Activated T-cell treated with anti-CD3 and anti-CD28 coated beads, Interleukin-2, amount 50 U/mL, for 24 hours (primary cell): ENCODE data around the gene TNNC1.

Experiments used
- DNase-seq: peaks from one replicate; pipeline ENCODE4 v3.0.0-alpha.2; 2020
- H3K27ac Mint-ChIP-seq: 2 replicates; pipeline ENCODE4 v1.8.0; 2020; ENCODE audit warnings: mild to moderate bottlenecking, mixed read lengths
- H3K27me3 Mint-ChIP-seq: 2 replicates; pipeline ENCODE4 v1.8.0; 2020; ENCODE audit warnings: mixed read lengths
- H3K36me3 Mint-ChIP-seq: 2 replicates; pipeline ENCODE4 v1.8.0; 2020; ENCODE audit warnings: low read depth, mixed read lengths
- H3K4me1 Mint-ChIP-seq: 2 replicates; pipeline ENCODE4 v1.8.0; 2020; ENCODE audit warnings: low read depth, mixed read lengths
- H3K4me3 Mint-ChIP-seq: 2 replicates; pipeline ENCODE4 v1.8.0; 2020; ENCODE audit warnings: mild to moderate bottlenecking, moderate library complexity, mixed read lengths
- H3K9me3 Mint-ChIP-seq: 2 replicates; pipeline ENCODE4 v1.8.0; 2020; ENCODE audit warnings: mixed read lengths

Gene TNNC1

GRCh38 chr3:52435246-52436101 lies 18.4 kb downstream of the TNNC1 start:
- Mint-ChIP-seq H3K27ac (no peak overlapping the region), H3K27me3 (no peaks in the 10 kb centered on the region), H3K36me3 (no peaks in the 10 kb centered on the region), H3K4me1 (no peaks in the 10 kb centered on the region), H3K4me3 (no peak overlapping the region), H3K9me3 (no peaks in the 10 kb centered on the region)
- no peak for DNase-seq

- Mint-ChIP-seq H3K4me1 (no peaks in the 10 kb centered on the region), H3K27me3 (no peaks in the 10 kb centered on the region), H3K36me3 (no peaks in the 10 kb centered on the region), H3K27ac (no peak overlapping the region), H3K9me3 (no peaks in the 10 kb centered on the region), H3K4me3 (no peak overlapping the region)
- DNase-seq: peak; percentile 13
These were observed 19.2 kb downstream of the TNNC1 start for GRCh38 chr3:52434491-52435115.

- Mint-ChIP-seq H3K27ac (no peak overlapping the region), H3K27me3 (no peaks in the 10 kb centered on the region), H3K4me3 (no peak overlapping the region), H3K4me1 (no peaks in the 10 kb centered on the region), H3K9me3 (no peaks in the 10 kb centered on the region), H3K36me3 (no peaks in the 10 kb centered on the region)
- no peak for DNase-seq
These were observed 19.8 kb downstream of the TNNC1 start for GRCh38 chr3:52433996-52434479.

- Mint-ChIP-seq H3K4me3 (no peak overlapping the region), H3K36me3 (no peaks in the 10 kb centered on the region), H3K27ac (no peak overlapping the region), H3K9me3 (no peaks in the 10 kb centered on the region), H3K27me3 (no peaks in the 10 kb centered on the region), H3K4me1 (no peaks in the 10 kb centered on the region)
- DNase-seq: peak; percentile 16
These were observed 20.4 kb downstream of the TNNC1 start for GRCh38 chr3:52433328-52433995.

- H3K36me3 Mint-ChIP-seq: no peaks in the 10 kb centered on the region
- H3K27me3 Mint-ChIP-seq: no peaks in the 10 kb centered on the region
- H3K4me3 Mint-ChIP-seq: no peak overlapping the region
- H3K27ac Mint-ChIP-seq: no peak overlapping the region
- H3K4me1 Mint-ChIP-seq: no peaks in the 10 kb centered on the region
- no peak for DNase-seq
- no peaks in the 10 kb centered on the region for H3K9me3 Mint-ChIP-seq
These were observed 21.1 kb downstream of the TNNC1 start for GRCh38 chr3:52432691-52433141.

- Mint-ChIP-seq H3K4me3 (no peak overlapping the region), H3K9me3 (no peaks in the 10 kb centered on the region), H3K36me3 (no peaks in the 10 kb centered on the region), H3K4me1 (no peaks in the 10 kb centered on the region), H3K27me3 (no peaks in the 10 kb centered on the region), H3K27ac (peak overlapping the region; percentile 22)
- DNase-seq: peak; percentile 13
These were observed 21.6 kb downstream of the TNNC1 start for GRCh38 chr3:52432225-52432624.

GRCh38 chr3:52431459-52432223 lies 22.2 kb downstream of the TNNC1 start:
- H3K27ac Mint-ChIP-seq: no peak overlapping the region
- H3K4me3 Mint-ChIP-seq: no peak overlapping the region
- no peaks in the 10 kb centered on the region for H3K4me1 Mint-ChIP-seq
- no peaks in the 10 kb centered on the region for H3K9me3 Mint-ChIP-seq
- DNase-seq: peak; percentile 16
- H3K27me3 Mint-ChIP-seq: no peaks in the 10 kb centered on the region
- no peaks in the 10 kb centered on the region for H3K36me3 Mint-ChIP-seq

GRCh38 chr3:52430416-52430810 lies 23.4 kb downstream of the TNNC1 start:
- H3K36me3 Mint-ChIP-seq: no peaks in the 10 kb centered on the region
- H3K27ac Mint-ChIP-seq: no peak overlapping the region
- no peaks in the 10 kb centered on the region for H3K4me1 Mint-ChIP-seq
- DNase-seq: peak; percentile 20
- no peaks in the 10 kb centered on the region for H3K27me3 Mint-ChIP-seq
- no peaks in the 10 kb centered on the region for H3K9me3 Mint-ChIP-seq
- H3K4me3 Mint-ChIP-seq: no peak overlapping the region

- no peak overlapping the region for H3K4me3 Mint-ChIP-seq
- H3K4me1 Mint-ChIP-seq: no peaks in the 10 kb centered on the region
- DNase-seq: peak; percentile 20
- no peaks in the 10 kb centered on the region for H3K9me3 Mint-ChIP-seq
- no peak overlapping the region for H3K27ac Mint-ChIP-seq
- no peaks in the 10 kb centered on the region for H3K36me3 Mint-ChIP-seq
- no peaks in the 10 kb centered on the region for H3K27me3 Mint-ChIP-seq
These were observed 23.9 kb downstream of the TNNC1 start for GRCh38 chr3:52429779-52430415.

GRCh38 chr3:52429031-52429430 lies 24.8 kb downstream of the TNNC1 start:
- no peaks in the 10 kb centered on the region for H3K9me3 Mint-ChIP-seq
- no peak overlapping the region for H3K27ac Mint-ChIP-seq
- H3K36me3 Mint-ChIP-seq: no peaks in the 10 kb centered on the region
- no peaks in the 10 kb centered on the region for H3K4me1 Mint-ChIP-seq
- H3K27me3 Mint-ChIP-seq: no peaks in the 10 kb centered on the region
- peak; percentile 26 for DNase-seq
- no peak overlapping the region for H3K4me3 Mint-ChIP-seq

GRCh38 chr3:52428151-52429005 lies 25.5 kb downstream of the TNNC1 start:
- DNase-seq: peak; percentile 40
- H3K9me3 Mint-ChIP-seq: no peaks in the 10 kb centered on the region
- no peak overlapping the region for H3K27ac Mint-ChIP-seq
- no peaks in the 10 kb centered on the region for H3K36me3 Mint-ChIP-seq
- H3K4me3 Mint-ChIP-seq: no peak overlapping the region
- H3K4me1 Mint-ChIP-seq: no peaks in the 10 kb centered on the region
- no peaks in the 10 kb centered on the region for H3K27me3 Mint-ChIP-seq

- Mint-ChIP-seq H3K36me3 (no peaks in the 10 kb centered on the region), H3K27me3 (no peaks in the 10 kb centered on the region), H3K27ac (no peak overlapping the region), H3K4me3 (no peak overlapping the region), H3K4me1 (no peaks in the 10 kb centered on the region), H3K9me3 (no peaks in the 10 kb centered on the region)
- DNase-seq: peak; percentile 16
These were observed 30.7 kb downstream of the TNNC1 start for GRCh38 chr3:52423173-52423572.

GRCh38 chr3:52422669-52423068 lies 31.2 kb downstream of the TNNC1 start:
- Mint-ChIP-seq H3K4me1 (no peaks in the 10 kb centered on the region), H3K9me3 (no peaks in the 10 kb centered on the region), H3K4me3 (no peak overlapping the region), H3K27me3 (no peaks in the 10 kb centered on the region), H3K27ac (no peak overlapping the region), H3K36me3 (no peaks in the 10 kb centered on the region)
- DNase-seq: no peak
